ENCODE data around the gene PACS1. TPM values are rescaled to one million over a fixed set of nuclear protein-coding genes. Genes with fewer than 3 reads are reported as not detected.
"Not testable (repeated sequence)": the region's sequence is repeated elsewhere in the genome, so short reads cannot be mapped to it uniquely, and the experiment has no call there.

Gene PACS1
- 10 to 100 TPM; 16.0 to 24.8 TPM for polyA plus RNA-seq

- WGBS, 2 donors, result 0 to 1% methylated on average over 90 to 120 of the region's 120 CpGs
- Histone ChIP-seq H3K4me3 (ENCODE audit: low read depth in 1 of 2, low read length in 2 of 2) (peak within 1 kb of the TSS; percentile 70 to 86), H3K27ac (ENCODE audit: low read depth in 2 of 2, low read length in 1 of 2) (peak within 1 kb of the TSS; percentile 88 to 92), H3K36me3 (ENCODE audit: control insufficient read depth in 2 of 2, insufficient read depth in 2 of 2, low read length in 1 of 2) (peaks cover 0 to 13% of the 10 kb centered on the region in 2 donors), H3K9me3 (ENCODE audit: control insufficient read depth in 2 of 2, insufficient read depth in 1 of 2, low read depth in 1 of 2, low read length in 1 of 2) (no peaks in the 10 kb centered on the region), H3K27me3 (ENCODE audit: control insufficient read depth in 1 of 2, insufficient read depth in 2 of 2, low read length in 2 of 2) (no peaks in the 10 kb centered on the region), H3K4me1 (ENCODE audit: control insufficient read depth in 2 of 2, insufficient read depth in 2 of 2, low read length in 1 of 2) (peaks cover 0 to 6% of the 10 kb centered on the region in 2 donors)
Measured at GRCh38 chr11:66069715-66070603, at the start of gene PACS1. PACS1 (plus strand) TSS chr11:66070272; CDS start chr11:66070487, 215 bp downstream.

GRCh38 chr11:66020618-66021357, 49.3 kb upstream of the PACS1 start:
- Histone ChIP-seq H3K27me3 (ENCODE audit: control insufficient read depth in 1 of 2, insufficient read depth in 2 of 2, low read length in 2 of 2) (no peaks in the 10 kb centered on the region), H3K4me1 (ENCODE audit: control insufficient read depth in 2 of 2, insufficient read depth in 2 of 2, low read length in 1 of 2) (no peaks in the 10 kb centered on the region), H3K27ac (ENCODE audit: low read depth in 2 of 2, low read length in 1 of 2) (no peak overlapping the region), H3K9me3 (ENCODE audit: control insufficient read depth in 2 of 2, insufficient read depth in 1 of 2, low read depth in 1 of 2, low read length in 1 of 2) (no peaks in the 10 kb centered on the region), H3K4me3 (ENCODE audit: low read depth in 1 of 2, low read length in 2 of 2) (no peak overlapping the region), H3K36me3 (ENCODE audit: control insufficient read depth in 2 of 2, insufficient read depth in 2 of 2, low read length in 1 of 2) (no peaks in the 10 kb centered on the region)
- 80 to 84% methylated on average over 25 of the region's 25 CpGs for WGBS, 2 donors

DNA sequence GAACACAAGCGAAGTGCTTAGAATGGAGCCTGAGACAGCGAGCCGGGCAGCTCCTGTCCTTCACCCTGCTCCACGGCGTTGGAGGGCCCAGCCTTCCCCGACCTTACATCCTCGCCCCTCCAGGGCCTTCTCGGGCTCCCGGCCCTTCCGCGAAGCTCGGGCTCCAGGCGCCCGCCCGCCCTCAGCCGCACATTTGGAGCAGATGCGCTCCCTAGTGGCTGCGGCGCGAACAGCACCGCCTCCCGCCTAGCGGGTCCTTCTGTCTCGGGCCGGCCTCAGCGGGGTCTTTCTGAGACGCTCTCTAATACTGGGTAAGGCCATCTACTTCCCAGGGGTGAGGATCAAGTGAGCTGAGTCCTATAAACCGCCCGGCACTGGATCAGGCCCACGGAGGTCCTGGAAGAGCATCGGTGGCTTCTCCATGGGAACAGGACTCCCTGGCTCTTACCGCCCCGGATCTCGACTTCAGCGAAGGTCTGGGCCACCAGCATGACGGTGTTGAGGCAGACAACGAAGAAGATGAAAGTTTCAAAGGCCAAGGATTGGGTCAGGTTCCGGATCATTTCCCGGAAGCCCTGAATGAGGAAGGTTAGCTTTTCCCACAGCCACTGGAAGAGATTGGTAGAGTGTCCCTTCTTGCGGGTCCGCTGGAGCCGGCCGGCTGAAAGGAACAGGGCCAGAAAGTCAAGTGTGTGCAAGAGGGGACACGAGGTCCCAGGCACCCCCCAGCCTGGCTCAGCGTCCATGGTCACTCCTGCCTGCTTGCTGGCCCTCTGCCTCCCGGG, 47.5 kb upstream of the PACS1 start:
- no peaks in the 10 kb centered on the region for H3K36me3 ChIP-seq (ENCODE audit: control insufficient read depth in 2 of 2, insufficient read depth in 2 of 2, low read length in 1 of 2)
- no peaks in the 10 kb centered on the region for H3K4me1 ChIP-seq (ENCODE audit: control insufficient read depth in 2 of 2, insufficient read depth in 2 of 2, low read length in 1 of 2)
- H3K9me3 ChIP-seq (ENCODE audit: control insufficient read depth in 2 of 2, insufficient read depth in 1 of 2, low read depth in 1 of 2, low read length in 1 of 2), result no peaks in the 10 kb centered on the region
- 18 to 20% methylated on average over 46 of the region's 46 CpGs for WGBS, 2 donors
- no peaks in the 10 kb centered on the region for H3K27me3 ChIP-seq (ENCODE audit: control insufficient read depth in 1 of 2, insufficient read depth in 2 of 2, low read length in 2 of 2)
- H3K27ac ChIP-seq (ENCODE audit: low read depth in 2 of 2, low read length in 1 of 2), result no peak overlapping the region
- no peak overlapping the region for H3K4me3 ChIP-seq (ENCODE audit: low read depth in 1 of 2, low read length in 2 of 2)

GRCh38 chr11:66023186-66023440, 47.0 kb upstream of the PACS1 start:
- not testable (repeated sequence) for H3K27ac ChIP-seq (ENCODE audit: low read depth in 2 of 2, low read length in 1 of 2); H3K4me1 ChIP-seq (ENCODE audit: control insufficient read depth in 2 of 2, insufficient read depth in 2 of 2, low read length in 1 of 2)

GRCh38 chr11:66026017-66026529, 44.0 kb upstream of the PACS1 start, which contains the start of gene CATSPER1:
CATSPER1 (minus strand) TSS chr11:66026479; CDS start chr11:66026379, 100 bp downstream.
- no peaks in the 10 kb centered on the region for H3K36me3 ChIP-seq (ENCODE audit: control insufficient read depth in 2 of 2, insufficient read depth in 2 of 2, low read length in 1 of 2)
- no peak within 1 kb of the TSS for H3K27ac ChIP-seq (ENCODE audit: low read depth in 2 of 2, low read length in 1 of 2)
- H3K9me3 ChIP-seq (ENCODE audit: control insufficient read depth in 2 of 2, insufficient read depth in 1 of 2, low read depth in 1 of 2, low read length in 1 of 2), result no peaks in the 10 kb centered on the region
- H3K27me3 ChIP-seq (ENCODE audit: control insufficient read depth in 1 of 2, insufficient read depth in 2 of 2, low read length in 2 of 2), result no peaks in the 10 kb centered on the region
- H3K4me1 ChIP-seq (ENCODE audit: control insufficient read depth in 2 of 2, insufficient read depth in 2 of 2, low read length in 1 of 2), result no peaks in the 10 kb centered on the region
- WGBS, 2 donors, result 86% methylated on average over 18 of the region's 18 CpGs
- no peak within 1 kb of the TSS for H3K4me3 ChIP-seq (ENCODE audit: low read depth in 1 of 2, low read length in 2 of 2)

More at GRCh38 chr11:66023186-66023440, 47.0 kb upstream of the PACS1 start:
- H3K4me3 ChIP-seq (ENCODE audit: low read depth in 1 of 2, low read length in 2 of 2); H3K27me3 ChIP-seq (ENCODE audit: control insufficient read depth in 1 of 2, insufficient read depth in 2 of 2, low read length in 2 of 2); H3K36me3 ChIP-seq (ENCODE audit: control insufficient read depth in 2 of 2, insufficient read depth in 2 of 2, low read length in 1 of 2); H3K9me3 ChIP-seq (ENCODE audit: control insufficient read depth in 2 of 2, insufficient read depth in 1 of 2, low read depth in 1 of 2, low read length in 1 of 2): not testable (repeated sequence)
- 69 to 73% methylated on average over 5 of the region's 5 CpGs for WGBS, 2 donors

DNA sequence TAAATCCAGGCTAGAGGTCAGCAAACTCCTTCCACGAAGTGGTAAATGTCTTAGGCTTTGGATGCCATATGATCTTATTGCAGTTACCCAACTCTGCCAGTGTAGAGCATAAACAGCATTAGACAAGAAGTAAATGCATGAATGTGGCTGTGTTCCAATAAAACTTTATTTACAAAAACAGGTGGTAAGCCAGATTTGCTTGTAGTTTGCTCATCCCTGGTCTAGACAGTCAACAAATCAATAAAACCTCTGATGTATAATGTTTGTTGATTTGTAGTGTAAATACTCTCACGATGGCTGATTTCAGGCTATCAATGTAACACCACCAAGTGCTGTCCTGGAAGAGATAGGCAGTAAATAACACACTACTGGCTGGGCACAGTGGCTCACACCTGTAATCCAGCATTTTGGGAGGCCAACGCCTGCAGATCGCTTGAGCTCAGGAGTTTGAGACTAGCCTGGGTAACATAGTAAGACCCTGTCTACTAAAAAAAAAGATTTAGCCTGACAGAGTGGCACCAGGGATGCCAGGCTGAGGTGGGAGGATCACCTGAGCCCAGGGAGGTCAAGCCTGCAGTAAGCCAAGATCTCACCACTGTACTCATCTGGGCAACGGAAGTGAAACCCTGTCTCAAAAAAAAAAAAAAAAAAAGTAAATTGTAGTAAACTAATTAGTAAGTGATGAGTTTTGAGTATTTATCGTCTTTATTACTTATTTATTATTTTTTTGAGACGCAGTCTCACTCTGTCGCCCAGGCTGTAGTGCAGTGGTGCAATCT, 36.9 kb upstream of the PACS1 start:
- Histone ChIP-seq H3K4me1 (ENCODE audit: control insufficient read depth in 2 of 2, insufficient read depth in 2 of 2, low read length in 1 of 2) (no peaks in the 10 kb centered on the region), H3K9me3 (ENCODE audit: control insufficient read depth in 2 of 2, insufficient read depth in 1 of 2, low read depth in 1 of 2, low read length in 1 of 2) (no peaks in the 10 kb centered on the region), H3K36me3 (ENCODE audit: control insufficient read depth in 2 of 2, insufficient read depth in 2 of 2, low read length in 1 of 2) (no peaks in the 10 kb centered on the region), H3K27ac (ENCODE audit: low read depth in 2 of 2, low read length in 1 of 2) (no peak overlapping the region), H3K27me3 (ENCODE audit: control insufficient read depth in 1 of 2, insufficient read depth in 2 of 2, low read length in 2 of 2) (no peaks in the 10 kb centered on the region), H3K4me3 (ENCODE audit: low read depth in 1 of 2, low read length in 2 of 2) (no peak overlapping the region)
- 81 to 86% methylated on average over 8 of the region's 8 CpGs for WGBS, 2 donors

DNA sequence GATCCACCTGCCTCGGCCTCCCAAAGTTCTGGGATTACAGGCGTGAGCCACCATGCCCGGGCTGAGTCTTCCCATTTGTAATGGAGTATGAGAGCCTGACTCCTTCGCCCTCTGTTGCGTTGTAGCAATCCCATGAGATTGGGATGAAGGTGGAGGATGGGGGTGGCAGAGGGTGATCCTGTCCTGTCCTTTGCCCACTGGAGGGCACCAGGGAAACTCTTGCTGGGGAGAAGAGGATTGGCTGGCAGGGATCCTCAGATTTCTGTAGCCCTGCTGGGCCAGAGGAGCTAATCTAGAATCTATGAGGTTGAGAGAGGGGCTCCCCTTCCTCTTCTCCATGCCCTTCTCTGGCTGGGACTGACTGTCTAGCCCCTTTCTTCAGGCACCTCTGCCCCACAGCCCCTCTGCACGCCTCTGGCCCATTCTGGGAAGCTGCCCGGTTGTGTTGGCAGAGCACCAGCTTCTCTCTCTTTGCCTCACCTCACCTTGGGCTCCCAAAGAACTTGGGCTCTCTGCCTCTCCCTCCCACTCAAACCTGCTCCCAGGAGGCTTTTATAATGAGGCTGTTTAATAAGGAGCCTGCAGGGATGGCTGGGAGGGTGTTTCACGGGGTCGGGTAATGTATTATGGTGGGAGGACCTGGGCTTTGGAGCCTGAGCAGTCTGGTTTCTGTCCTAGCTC, 34.3 kb upstream of the PACS1 start:
- Histone ChIP-seq H3K4me1 (ENCODE audit: control insufficient read depth in 2 of 2, insufficient read depth in 2 of 2, low read length in 1 of 2) (no peaks in the 10 kb centered on the region), H3K27me3 (ENCODE audit: control insufficient read depth in 1 of 2, insufficient read depth in 2 of 2, low read length in 2 of 2) (no peaks in the 10 kb centered on the region), H3K27ac (ENCODE audit: low read depth in 2 of 2, low read length in 1 of 2) (no peak overlapping the region), H3K9me3 (ENCODE audit: control insufficient read depth in 2 of 2, insufficient read depth in 1 of 2, low read depth in 1 of 2, low read length in 1 of 2) (no peaks in the 10 kb centered on the region), H3K4me3 (ENCODE audit: low read depth in 1 of 2, low read length in 2 of 2) (no peak overlapping the region), H3K36me3 (ENCODE audit: control insufficient read depth in 2 of 2, insufficient read depth in 2 of 2, low read length in 1 of 2) (no peaks in the 10 kb centered on the region)
- WGBS, 2 donors, result 68% methylated on average over 9 of the region's 9 CpGs

DNA sequence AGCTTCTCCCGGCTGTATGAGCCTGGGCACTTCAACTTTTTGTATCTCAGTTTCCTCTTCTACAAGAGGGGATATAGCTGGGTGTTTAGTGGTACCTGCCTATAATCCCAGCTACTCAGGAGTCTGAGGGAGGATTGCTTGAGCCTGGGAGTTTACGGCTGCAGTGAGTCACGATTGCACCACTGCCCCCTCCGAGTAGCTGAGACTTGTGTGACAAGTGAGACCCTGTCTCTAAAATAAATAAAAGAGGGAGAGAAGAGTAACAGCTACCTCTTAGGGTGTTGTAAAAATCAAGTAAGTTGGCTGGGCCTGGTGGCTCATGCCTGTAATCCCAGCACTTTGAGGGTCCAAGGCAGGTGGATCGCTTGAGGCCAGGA, 33.8 kb upstream of the PACS1 start:
- Histone ChIP-seq H3K27me3 (ENCODE audit: control insufficient read depth in 1 of 2, insufficient read depth in 2 of 2, low read length in 2 of 2) (no peaks in the 10 kb centered on the region), H3K27ac (ENCODE audit: low read depth in 2 of 2, low read length in 1 of 2) (no peak overlapping the region), H3K9me3 (ENCODE audit: control insufficient read depth in 2 of 2, insufficient read depth in 1 of 2, low read depth in 1 of 2, low read length in 1 of 2) (no peaks in the 10 kb centered on the region), H3K4me1 (ENCODE audit: control insufficient read depth in 2 of 2, insufficient read depth in 2 of 2, low read length in 1 of 2) (no peaks in the 10 kb centered on the region), H3K36me3 (ENCODE audit: control insufficient read depth in 2 of 2, insufficient read depth in 2 of 2, low read length in 1 of 2) (no peaks in the 10 kb centered on the region), H3K4me3 (ENCODE audit: low read depth in 1 of 2, low read length in 2 of 2) (no peak overlapping the region)
- 80 to 81% methylated on average over 5 of the region's 5 CpGs for WGBS, 2 donors
